GM21717 (cell line): ENCODE data around the gene ANKRD31.

Experiments used
- ATAC-seq: cut with Tn5 transposase; IDR thresholded peaks from one replicate; pipeline ENCODE4 v1.9.1; 2021; ENCODE audit warnings: mild to moderate bottlenecking, moderate library complexity; ENCODE audit not compliant: unreplicated experiment

ANKRD31 gene

DNA sequence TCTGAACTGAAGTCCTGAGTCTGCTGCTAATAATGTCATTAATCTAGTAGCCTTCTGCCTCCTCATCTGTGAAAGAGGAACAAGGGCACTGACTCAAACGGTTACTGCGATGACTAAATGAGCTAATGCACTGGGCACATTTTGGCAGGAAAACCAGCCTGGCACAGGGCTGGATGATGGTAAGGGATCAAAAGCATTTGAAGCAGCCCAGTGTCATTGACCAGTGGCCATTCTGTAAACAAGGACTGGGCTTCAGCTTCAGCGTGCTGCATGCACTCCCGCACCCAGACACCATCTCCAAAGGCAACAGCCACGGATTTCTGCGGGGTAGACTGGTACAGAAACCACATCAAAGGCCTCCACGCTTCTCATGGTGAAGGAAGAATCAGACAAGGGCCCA lies 192.3 kb downstream of the ANKRD31 start:
- no peak for ATAC-seq

GRCh38 chr5:75043633-75044264 lies 192.9 kb downstream of the ANKRD31 start:
- ATAC-seq, result no peak

GRCh38 chr5:75042522-75042921 lies 194.2 kb downstream of the ANKRD31 start:
- ATAC-seq, result no peak

GRCh38 chr5:75040973-75041372 lies 195.7 kb downstream of the ANKRD31 start:
- no peak for ATAC-seq

GRCh38 chr5:75037106-75037505 lies 199.6 kb downstream of the ANKRD31 start:
- no peak for ATAC-seq

GRCh38 chr5:75034137-75034739 lies 202.4 kb downstream of the ANKRD31 start:
- no peak for ATAC-seq

DNA sequence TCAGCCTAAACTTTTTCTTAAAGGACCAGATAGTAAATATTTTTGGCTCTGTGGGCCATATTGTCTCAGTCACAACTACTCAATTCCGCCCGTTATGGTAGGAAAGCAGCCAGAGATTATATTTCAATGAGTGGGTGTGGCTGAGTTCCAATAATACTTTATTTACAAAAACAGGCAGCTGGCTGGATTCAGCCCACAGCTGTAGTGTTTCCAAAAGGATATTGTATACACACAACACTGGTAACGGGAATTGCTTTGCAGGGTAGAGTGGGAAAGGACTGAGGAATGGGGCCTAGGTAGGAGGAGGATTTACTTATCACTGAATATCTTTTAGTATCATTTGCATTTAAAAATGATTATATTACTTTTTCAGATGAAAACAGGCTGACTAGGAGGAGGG lies 205.3 kb downstream of the ANKRD31 start:
- ATAC-seq, result no peak

GRCh38 chr5:75028090-75028489 lies 208.6 kb downstream of the ANKRD31 start:
- no peak for ATAC-seq

DNA sequence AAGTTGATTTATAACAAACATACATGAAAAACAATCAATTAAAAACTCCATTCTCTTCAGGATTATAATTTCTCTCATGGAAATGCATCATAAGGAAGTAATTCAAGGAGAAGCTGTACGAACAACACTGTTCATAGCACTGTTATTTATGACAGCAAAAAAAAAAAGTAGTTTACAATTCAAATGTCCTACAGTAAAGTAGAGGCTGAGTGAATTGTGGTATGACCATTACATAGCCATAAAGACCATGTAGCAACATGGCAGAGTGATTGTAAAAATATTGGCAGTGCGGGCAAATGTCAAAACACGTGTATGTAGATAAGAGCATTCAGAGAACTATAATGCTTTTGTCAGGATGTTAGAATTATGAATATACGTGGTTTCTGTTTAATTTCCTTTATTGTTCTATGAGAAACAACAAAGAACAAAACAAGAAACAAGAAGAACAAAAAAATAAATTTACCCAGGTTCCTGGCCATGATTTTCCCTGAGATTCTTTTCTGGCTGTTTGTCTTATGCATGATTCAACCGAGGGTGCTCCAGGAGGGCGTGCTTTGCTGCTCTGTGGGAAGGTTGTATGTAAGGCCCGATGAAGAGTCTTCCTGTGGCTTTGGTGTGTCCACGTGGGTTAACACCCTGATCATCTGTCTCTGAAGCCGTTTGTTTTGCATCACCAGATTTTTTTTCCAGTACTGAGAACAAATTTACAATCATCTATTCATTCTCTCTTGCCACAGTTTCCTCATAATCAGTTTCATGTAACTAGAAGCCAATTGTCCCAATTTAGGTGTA lies 213.1 kb downstream of the ANKRD31 start:
- no peak for ATAC-seq

GRCh38 chr5:75021800-75022199 lies 214.9 kb downstream of the ANKRD31 start:
- ATAC-seq, result no peak

- no peak for ATAC-seq
Measured at GRCh38 chr5:75021219-75021618, 215.5 kb downstream of the ANKRD31 start.

GRCh38 chr5:75020016-75020656 lies 216.5 kb downstream of the ANKRD31 start:
- ATAC-seq, result no peak

GRCh38 chr5:75018805-75019587 lies 217.7 kb downstream of the ANKRD31 start:
- ATAC-seq, result no peak
